ENCODE results near the gene CCDC120. TPM values are rescaled to one million over a fixed set of nuclear protein-coding genes. Genes with fewer than 3 reads are reported as not detected.
A peak's percentile ranks its signal among the peaks of the same experiment; 100 is the strongest.

The CCDC120 gene
- total and polyA plus RNA-seq, 9 of the 15 experiments (the other 6 are each of a cell fraction or from before 2014, with no cell fraction given), result 0.13 to 3.6 (median 0.54) TPM

- TF ChIP-seq FOXK2 (conservative IDR thresholded peaks at IDR 0.05 in 1 of 2, IDR thresholded peaks at IDR 0.05 in 1 of 2; ENCODE audit: low read depth in 2 of 2), result no peak
- TF ChIP-seq, protein P1, sequence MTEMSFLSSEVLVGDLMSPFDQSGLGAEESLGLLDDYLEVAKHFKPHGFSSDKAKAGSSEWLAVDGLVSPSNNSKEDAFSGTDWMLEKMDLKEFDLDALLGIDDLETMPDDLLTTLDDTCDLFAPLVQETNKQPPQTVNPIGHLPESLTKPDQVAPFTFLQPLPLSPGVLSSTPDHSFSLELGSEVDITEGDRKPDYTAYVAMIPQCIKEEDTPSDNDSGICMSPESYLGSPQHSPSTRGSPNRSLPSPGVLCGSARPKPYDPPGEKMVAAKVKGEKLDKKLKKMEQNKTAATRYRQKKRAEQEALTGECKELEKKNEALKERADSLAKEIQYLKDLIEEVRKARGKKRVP (CRISPR knock-in tag; IDR thresholded peaks at IDR 0.05), result no peak
- TF ChIP-seq MGA (IDR thresholded peaks at IDR 0.05), result no peak
- no peak for TF ChIP-seq ATF7 (IDR thresholded peaks at IDR 0.05)
- TF ChIP-seq NR2F6 (CRISPR knock-in tag; IDR thresholded peaks at IDR 0.05), result no peak
- no peak for TF ChIP-seq ZNF79 (CRISPR knock-in tag; IDR thresholded peaks at IDR 0.05; ENCODE audit: low read depth)
- TF ChIP-seq RCOR1 (IDR thresholded peaks at IDR 0.05; ENCODE audit: borderline replicate concordance in 1 of 2, low read depth in 2 of 2, low read length in 2 of 2), result peak in 1 of 2 experiments; percentile 79; a peak in 2 of 4 replicates
- 0 out of 2 replicates have a peak, but pooled peaks have one; percentile 8 for TF ChIP-seq ARID1B (IDR thresholded peaks at IDR 0.05)
- no peak for TF ChIP-seq ZNF134 (CRISPR knock-in tag; conservative IDR thresholded peaks at IDR 0.05)
- TF ChIP-seq CC2D1A (IDR thresholded peaks at IDR 0.05), result no peak
- no peak for TF ChIP-seq ZFP1 (CRISPR knock-in tag; IDR thresholded peaks at IDR 0.05)
- no peak for TF ChIP-seq TEAD2 (tag; IDR thresholded peaks at IDR 0.05)
- TF ChIP-seq NR2C1 (IDR thresholded peaks at IDR 0.05), result no peak
- TF ChIP-seq NR2C1 (tag; IDR thresholded peaks at IDR 0.05), result no peak
- TF ChIP-seq CBFA2T3 (IDR thresholded peaks at IDR 0.05), result peak; percentile 28; the same call in 1 of the 2 replicates
These were observed 39.1 kb upstream of the CCDC120 start (continued) for GRCh38 chrX:49019599-49020249.
